ENCODE data around the gene MSRB3. TPM values are rescaled to one million over a fixed set of nuclear protein-coding genes. Genes with fewer than 3 reads are reported as not detected.

MSRB3 gene
- total and polyA plus RNA-seq, 10 of the 15 experiments (the other 5 are each of a cell fraction or from before 2014, with no cell fraction given), result 0.07 to 2.7 (median 1.3) TPM

GRCh38 chr12:65326616-65327015 lies 48.1 kb downstream of the MSRB3 start:
- no peaks in the 10 kb centered on the region for H3K4me1 ChIP-seq (ENCODE audit: control insufficient read depth, insufficient read depth, low read length)
- no peaks in the 10 kb centered on the region for H3K9me3 ChIP-seq (replicated peaks; ENCODE audit: control insufficient read depth, insufficient read depth, low read length)
- SMC1A ChIA-PET (ENCODE audit: uncharacterized antibody, unreplicated experiment), result interaction anchor here (1.6 kb wide), 1 partner anchor 12 kb away, joined by 4 read pairs; no protein-coding TSS in a partner anchor
- H4K20me1 ChIP-seq (ENCODE audit: control insufficient read depth, insufficient read depth), result no peaks in the 10 kb centered on the region
- H3K27me3 ChIP-seq (replicated peaks in 1 of 2; ENCODE audit: control insufficient read depth in 2 of 2, insufficient read depth in 2 of 2, low read length in 1 of 2), result 0 out of 4 replicates have a peak, but pooled peaks cover 0 to 1% of the 10 kb centered on the region in 2 experiments
- no peaks in the 10 kb centered on the region for H3K36me3 ChIP-seq (ENCODE audit: control insufficient read depth in 2 of 2, insufficient read depth in 2 of 2, low read length in 1 of 2)
- CTCF ChIA-PET, result no interaction called here
- DNase-seq (ENCODE audit: low read depth, low spot score) (no peak), ATAC-seq (no peak), FAIRE-seq (no peak)
- 21% methylated on average over 5 of the region's 5 CpGs for WGBS (ENCODE audit: insufficient coverage, insufficient replicate concordance, low lambda C conversion rate, missing lambda C conversion rate)
- no peak overlapping the region for H3K27ac ChIP-seq (ENCODE audit: control insufficient read depth, insufficient read depth)
- H2AFZ ChIP-seq (ENCODE audit: control insufficient read depth, low read depth, low read length), result no peak overlapping the region
- in situ Hi-C loops (cut with MboI), result no loop called here
- H3K9ac ChIP-seq (ENCODE audit: control insufficient read depth, insufficient read depth, low read length), result no peak overlapping the region
- no peak overlapping the region for H3K4me3 ChIP-seq
- intact Hi-C loops (cut with micrococcal nuclease; ENCODE audit: unreplicated experiment), result no loop called here
- H3K4me2 ChIP-seq (ENCODE audit: control insufficient read depth, insufficient read depth), result no peak overlapping the region
- TF ChIP-seq EZH2 (IDR thresholded peaks at IDR 0.05; ENCODE audit: borderline replicate concordance, control insufficient read depth, low read depth, low read length) (no peak), USF2 (IDR thresholded peaks at IDR 0.05; ENCODE audit: borderline replicate concordance, low read depth, low read length) (no peak), CHD4 (IDR thresholded peaks at IDR 0.05) (no peak), BACH1 (IDR thresholded peaks at IDR 0.05; ENCODE audit: borderline replicate concordance) (no peak), HDAC6 (IDR thresholded peaks at IDR 0.05; ENCODE audit: unreplicated experiment) (no peak), SIX5 (IDR thresholded peaks at IDR 0.05; ENCODE audit: low read depth, low read length, severe bottlenecking) (no peak), NR2C2 (IDR thresholded peaks at IDR 0.05; ENCODE audit: borderline replicate concordance, control insufficient read depth, insufficient read length, low read depth) (no peak), CBX3 (IDR thresholded peaks at IDR 0.05; ENCODE audit: borderline replicate concordance, low read depth) (no peak), ESRRA (IDR thresholded peaks at IDR 0.05; ENCODE audit: low read length) (no peak), IRF4 (IDR thresholded peaks at IDR 0.05; ENCODE audit: low read depth, low read length) (no peak), ASH2L (IDR thresholded peaks at IDR 0.05; ENCODE audit: borderline replicate concordance, low read depth) (no peak), NR2F1 (conservative IDR thresholded peaks at IDR 0.05) (no peak), ZBTB4 (CRISPR knock-in tag; IDR thresholded peaks at IDR 0.05) (no peak)
- no TSS peak for BruUV-seq (replicated peaks)
- RAD21 ChIA-PET (ENCODE audit: unreplicated experiment), result no interaction called here
- POLR2A ChIA-PET, result no interaction called here
- H3K79me2 ChIP-seq (ENCODE audit: control insufficient read depth, insufficient read depth, low read length), result no peaks in the 10 kb centered on the region

Measured in GM12878 (cell line).